Esophagus squamous epithelium (tissue), 4 donors: ENCODE results near the gene TARS1.

Source experiments
- CTCF ChIP-seq, 6 experiments: fragments of 450-650 bp in 4 of 6; fragments of 200-600 bp in 2 of 6; sonication (generic) in 2 of 6; IDR thresholded peaks; one replicate each; pipeline ENCODE4 v1.5.1; 2016 to 2019; ENCODE audit warnings: antibody characterized with exemption in 6 of 6, mild to moderate bottlenecking in 4 of 6, moderate library complexity in 4 of 6
- POLR2A ChIP-seq, 4 donors: fragments of 450-650 bp; IDR thresholded peaks; one replicate each; pipeline ENCODE4 v1.6.1; 2017; ENCODE audit warnings: antibody characterized with exemption in 4 of 4, mild to moderate bottlenecking in 4 of 4, moderate library complexity in 3 of 4

- TF ChIP-seq CTCF (IDR thresholded peaks at IDR 0.05): no peak
- TF ChIP-seq POLR2A (IDR thresholded peaks at IDR 0.05): no peak
Observed at GRCh38 chr5:33488558-33489355, 48.0 kb downstream of the TARS1 start.
